GF-D8 (cell line): Measurements from ENCODE around the gene F11.
"Not testable (repeated sequence)": the region's sequence is repeated elsewhere in the genome, so short reads cannot be mapped to it uniquely, and the experiment has no call there.

ENCODE experiments used
- DNase-seq: peaks from one replicate; lab custom pipeline; 2025; lab: John Stamatoyannopoulos, UW

F11 gene

DNA sequence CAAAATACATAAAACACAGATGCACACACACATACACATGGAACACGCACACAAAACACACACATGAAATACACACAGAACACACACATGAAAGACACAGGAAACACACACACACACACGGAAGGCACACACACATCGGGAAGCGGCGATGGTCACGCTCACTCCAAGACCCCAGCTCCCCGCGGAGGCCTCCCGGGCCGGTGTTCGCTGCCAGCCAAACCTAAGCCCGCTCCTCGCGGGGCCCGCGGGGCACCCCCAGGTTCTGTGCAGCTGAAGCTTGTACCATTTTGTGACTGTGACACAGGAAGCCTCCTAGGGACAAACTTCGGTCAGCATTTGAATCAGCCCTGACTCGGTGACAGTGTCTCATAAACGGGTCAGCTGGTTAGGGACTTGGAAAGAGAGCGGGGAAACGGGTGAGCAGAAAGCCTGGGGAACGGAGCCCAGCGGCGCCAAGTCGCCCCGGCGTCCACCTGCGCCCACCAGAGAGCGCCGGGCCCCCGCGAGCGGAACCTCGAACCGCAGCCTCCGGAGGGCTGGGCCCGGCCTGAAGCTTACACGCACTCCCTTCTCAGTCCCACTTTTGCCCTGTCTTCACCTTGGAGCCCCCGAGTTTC lies 32.1 kb downstream of the F11 start:
- no peak for DNase-seq

DNA sequence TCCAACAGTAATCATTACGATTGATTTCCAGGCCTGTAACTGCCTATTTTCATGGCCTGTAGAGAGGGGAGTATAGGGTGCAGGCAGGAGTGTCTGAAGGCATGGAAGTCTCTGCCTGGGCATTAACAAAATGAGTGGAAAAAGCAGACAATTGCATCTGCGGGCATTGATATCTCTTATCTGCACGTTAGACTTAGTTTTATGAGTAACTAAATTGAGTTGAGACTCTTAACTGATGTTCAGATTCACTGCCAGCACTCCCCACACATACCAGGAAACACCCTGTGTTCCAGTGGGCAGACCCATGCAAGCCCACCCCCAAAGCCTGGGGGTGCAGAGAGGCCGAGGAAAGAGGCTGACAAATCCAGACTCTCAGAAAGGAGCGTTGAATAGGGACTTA lies 33.3 kb downstream of the F11 start:
- no peak for DNase-seq

DNA sequence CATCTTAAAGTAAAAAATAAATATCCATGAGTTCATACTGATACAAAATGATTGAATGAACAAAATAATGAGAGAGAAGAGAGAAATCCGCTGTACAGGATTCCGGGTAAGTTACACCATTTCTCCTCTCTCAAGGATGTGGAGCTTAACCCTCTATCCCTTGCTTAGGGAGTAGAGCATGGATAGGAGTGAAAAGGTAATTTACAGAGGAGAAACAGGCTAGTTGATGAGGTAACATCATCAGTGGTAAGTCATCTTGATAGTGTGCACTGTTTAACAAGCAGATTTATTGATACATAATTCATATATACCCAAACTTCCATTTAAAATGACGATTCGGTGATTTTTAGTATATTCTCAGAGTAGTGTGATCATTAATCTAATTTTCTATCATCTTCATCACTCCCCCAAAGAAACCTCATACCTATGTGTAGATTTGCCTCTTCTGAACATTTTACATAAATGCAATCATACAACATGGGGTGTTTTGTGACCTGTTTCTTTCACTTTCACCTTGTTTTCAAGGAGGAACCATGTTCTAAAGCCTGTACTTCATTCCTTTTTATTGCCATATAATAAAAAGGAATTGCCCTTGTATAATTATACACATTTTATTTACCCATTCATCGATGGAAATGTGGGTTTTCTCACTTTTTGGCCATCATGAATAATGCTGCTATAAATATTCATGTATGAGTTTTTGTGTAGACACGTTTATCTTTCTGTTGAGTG lies 34.8 kb downstream of the F11 start:
- DNase-seq: no peak

DNA sequence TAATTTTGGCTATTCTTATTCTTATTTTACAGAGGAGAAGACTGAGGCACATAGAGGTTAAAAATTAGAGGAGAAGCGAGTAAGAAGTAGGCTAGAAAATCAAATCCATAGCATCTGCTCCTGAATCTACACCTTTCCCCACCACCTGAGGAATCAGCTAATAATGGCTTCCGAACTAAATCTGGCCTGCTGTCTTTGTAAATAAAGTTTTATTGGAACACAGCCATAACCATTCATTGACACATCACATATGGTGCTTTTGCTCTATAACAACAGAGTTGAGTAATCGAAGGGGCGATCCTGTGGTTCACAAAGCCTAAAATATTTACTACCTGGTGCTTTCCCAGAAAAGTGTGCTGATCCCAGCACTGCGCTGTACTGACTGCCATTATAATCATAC lies 38.2 kb downstream of the F11 start:
- DNase-seq: no peak

DNA sequence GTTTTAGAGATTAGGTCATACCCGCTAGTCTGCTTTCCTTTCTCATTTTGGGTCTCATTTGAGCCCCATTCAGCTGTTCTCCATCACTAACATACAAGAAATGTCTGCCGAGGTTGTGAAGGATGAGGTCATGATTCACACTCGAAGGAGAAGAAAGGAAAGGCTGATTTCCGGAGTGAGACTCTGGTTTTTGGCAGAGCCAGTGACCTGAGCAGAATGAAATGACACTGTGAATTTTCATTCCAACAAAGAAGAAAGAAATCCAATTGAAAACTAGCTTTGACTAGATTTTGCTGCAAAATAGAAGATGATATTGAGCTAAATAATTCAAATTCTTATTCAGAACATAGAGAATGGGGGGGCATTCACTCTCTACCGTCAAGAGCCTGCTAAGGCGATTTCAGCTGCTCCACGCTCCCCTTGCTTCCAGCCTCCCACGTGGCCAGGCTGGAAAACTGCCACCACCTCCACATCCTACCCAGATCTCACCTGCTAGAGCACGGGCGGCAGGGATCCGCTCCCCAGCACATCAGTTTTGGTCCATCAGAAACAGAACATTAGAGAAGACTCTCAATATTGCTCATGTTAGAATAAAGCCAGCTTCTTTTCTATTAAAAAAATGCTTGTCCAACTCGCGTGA lies 39.0 kb downstream of the F11 start:
- no peak for DNase-seq

DNA sequence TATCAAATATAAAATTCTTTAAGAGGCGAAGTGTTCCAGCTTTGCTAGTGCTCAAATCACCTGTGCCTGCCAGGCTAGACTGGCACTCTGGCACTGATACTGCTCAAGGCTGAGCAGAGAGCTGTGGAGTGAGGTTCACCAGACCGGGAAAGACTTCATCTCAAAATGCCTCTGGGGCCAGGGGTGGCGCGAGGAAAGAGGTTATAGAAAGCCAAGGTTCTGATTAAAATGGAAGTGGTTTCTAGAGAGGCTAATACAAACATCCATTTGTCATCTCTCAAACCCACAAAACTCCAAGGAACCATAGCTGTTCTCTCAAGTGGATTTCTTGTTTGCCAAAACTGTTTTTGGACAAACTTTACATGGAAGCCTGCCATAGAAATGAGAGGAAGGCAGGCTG lies 41.5 kb downstream of the F11 start:
- DNase-seq: no peak

DNA sequence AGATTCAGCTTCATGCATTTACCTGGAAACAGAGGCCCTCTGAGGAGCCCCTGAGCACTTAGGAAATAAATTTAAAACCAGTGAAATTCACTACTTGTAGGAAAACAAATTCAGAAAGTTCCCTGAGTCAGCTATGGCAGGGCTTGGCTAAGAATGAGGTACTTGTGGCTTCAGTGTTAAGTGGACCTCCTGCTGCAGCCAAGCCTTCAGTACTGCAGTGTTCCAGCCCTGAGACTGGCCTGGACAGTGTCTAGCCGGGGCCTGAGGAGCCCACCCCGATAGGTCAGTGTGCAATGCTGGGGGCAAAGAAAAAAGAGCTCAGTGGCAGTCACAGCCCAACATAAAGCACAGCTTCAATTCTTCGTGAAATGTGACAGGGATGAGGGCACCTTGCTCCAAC lies 41.9 kb downstream of the F11 start:
- DNase-seq: no peak

DNA sequence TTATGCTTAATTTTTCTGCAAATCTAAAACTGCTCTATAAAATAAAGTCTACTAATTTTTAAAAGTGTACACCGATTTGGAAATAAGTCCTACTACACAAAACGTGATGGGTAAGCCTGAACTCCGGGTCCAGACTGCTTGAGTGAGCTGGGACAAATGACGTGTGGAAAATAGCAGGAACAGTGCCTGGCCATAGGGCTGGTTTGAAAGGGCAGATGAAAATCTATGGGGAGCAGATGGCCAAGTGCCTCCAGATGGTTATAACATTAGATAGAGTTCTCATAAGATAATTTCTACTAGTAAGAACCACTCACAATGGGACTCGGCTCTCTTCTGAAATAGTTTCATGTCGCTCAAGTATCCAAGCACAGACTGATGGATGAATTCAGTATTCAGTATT lies 52.5 kb downstream of the F11 start:
- DNase-seq: no peak

DNA sequence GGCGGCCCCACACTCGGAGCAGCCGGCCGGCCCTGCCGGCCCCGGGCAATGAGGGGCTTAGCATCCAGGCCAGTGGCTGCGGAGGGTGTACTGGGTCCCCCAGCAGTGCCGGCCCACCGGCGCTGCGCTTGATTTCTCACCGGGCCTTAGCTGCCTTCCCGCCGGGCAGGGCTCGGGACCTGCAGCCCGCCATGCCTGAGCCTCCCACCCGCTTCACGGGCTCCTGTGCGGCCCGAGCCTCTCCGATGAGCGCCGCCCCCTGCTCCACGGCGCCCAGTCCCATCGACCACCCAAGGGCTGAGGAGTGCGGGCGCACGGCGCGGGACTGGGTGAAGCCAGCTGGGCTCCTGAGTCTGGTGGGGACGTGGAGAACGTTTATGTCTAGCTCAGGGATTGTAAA lies 58.7 kb downstream of the F11 start:
- DNase-seq: not testable (repeated sequence)

DNA sequence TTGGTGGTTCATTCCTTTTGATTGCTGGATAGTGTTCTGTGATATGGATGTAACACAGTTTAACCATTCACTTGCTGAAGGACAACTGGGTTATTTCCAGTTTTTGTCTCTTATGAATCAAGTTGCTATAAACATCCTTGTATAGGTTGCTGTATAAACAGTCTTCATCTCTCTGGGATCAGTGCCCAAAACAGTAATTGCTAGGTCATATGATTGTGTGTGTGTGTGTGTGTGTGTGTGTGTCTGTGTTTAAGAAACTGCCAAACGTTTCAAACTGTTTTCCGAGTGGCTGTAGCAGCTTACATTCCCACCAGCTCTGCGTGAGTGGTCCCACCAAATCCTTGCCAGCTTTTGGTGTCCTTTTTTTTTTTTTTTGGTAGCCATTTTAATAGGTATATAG lies 60.4 kb downstream of the F11 start:
- no peak for DNase-seq

DNA sequence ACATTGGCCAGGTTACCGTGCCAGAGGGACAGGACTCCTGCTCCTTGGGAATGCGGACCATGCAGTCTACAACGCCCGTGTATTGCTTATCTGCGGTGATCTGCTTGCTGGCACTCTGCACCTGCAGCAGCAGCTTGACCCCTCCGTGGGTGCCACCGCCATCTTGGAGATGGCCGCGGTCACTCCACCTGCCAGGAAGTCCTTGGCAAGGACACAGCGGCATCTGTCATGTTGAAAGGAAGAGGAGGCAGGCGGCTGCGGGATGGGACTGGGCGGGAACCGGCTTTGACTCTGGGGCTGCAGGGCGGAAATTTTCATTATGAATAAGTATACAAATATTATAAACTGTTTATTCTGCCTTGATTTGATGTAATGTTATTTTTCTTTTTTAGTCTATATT lies 63.4 kb downstream of the F11 start:
- DNase-seq: no peak

DNA sequence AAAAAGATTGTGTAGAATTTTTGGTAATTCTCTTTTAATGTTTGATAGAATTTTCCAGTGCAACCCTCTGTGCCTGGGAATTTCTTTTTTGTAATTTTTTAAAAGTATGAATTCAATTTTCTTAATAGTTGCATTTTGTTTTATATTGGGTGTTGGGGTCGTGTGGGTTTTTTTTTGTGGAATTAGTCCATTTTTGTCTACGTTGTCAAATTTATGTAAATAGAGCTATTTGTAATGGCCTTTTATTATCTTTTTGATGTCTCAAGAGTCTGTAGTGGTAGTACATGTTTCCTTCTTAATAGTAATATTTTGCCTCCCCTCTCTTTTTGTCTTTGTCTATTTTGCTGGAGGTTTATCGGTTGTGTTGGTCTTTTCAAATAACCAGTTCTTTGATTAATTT lies 64.4 kb downstream of the F11 start:
- no peak for DNase-seq

DNA sequence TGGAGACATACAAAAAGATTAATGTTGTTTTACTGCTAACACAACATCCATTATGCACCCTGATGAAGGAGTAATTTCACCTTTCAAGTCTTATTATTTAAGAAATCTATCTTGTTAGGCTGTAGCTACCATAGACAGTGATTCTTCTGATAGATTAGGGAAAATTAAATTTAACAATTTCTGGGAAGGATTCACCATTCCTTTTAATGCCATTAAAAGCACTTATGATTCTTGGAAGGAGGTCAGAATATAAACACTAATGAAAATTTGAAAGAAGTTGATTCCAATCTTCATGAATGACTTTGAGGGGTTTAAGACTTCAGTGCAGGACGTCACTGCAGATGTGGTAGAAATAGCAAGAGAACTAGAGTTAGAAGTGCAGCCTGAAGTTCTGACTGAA lies 69.8 kb downstream of the F11 start:
- DNase-seq: no peak
